Brain microvascular endothelial cell (primary cell): ENCODE results near the gene ZNF521.

Experiments used
- DNase-seq: peaks from one replicate; pipeline ENCODE4 v3.0.0-alpha.2; 2020
- H3K27ac ChIP-seq: fragments of 250-450 bp; sonication (Bioruptor Pico); 2 replicates; pipeline ENCODE4 v1.5.1; 2020; ENCODE audit warnings: mild to moderate bottlenecking, moderate library complexity
- H3K27me3 ChIP-seq: fragments of 250-450 bp; sonication (Bioruptor Pico); replicated peaks from 2 replicates; pipeline ENCODE4 v1.5.1; 2020; ENCODE audit warnings: mild to moderate bottlenecking
- H3K36me3 ChIP-seq: fragments of 250-450 bp; sonication (Bioruptor Pico); replicated peaks from 2 replicates; pipeline ENCODE4 v1.5.1; 2020; ENCODE audit warnings: mild to moderate bottlenecking
- H3K4me3 ChIP-seq: 2 replicates; pipeline ENCODE4 v1.5.1; 2011; ENCODE audit warnings: low read depth, mild to moderate bottlenecking, control low read depth, low read length, moderate library complexity
- in situ Hi-C: cut with HindIII; loops from 2 replicates; pipeline ENCODE4 v1.10.0; 2017; ENCODE audit warnings: low sequenced_read_pairs, low pct_ligation_motif_present
- TF ChIP-seq, protein P1 (sequence below): IDR thresholded peaks from 2 replicates; pipeline ENCODE4 v1.5.1; 2011; ENCODE audit warnings: low read depth, mild to moderate bottlenecking, moderate library complexity, low read length, control low read depth, inconsistent platforms; ENCODE audit errors: missing control alignments

Gene ZNF521

DNA sequence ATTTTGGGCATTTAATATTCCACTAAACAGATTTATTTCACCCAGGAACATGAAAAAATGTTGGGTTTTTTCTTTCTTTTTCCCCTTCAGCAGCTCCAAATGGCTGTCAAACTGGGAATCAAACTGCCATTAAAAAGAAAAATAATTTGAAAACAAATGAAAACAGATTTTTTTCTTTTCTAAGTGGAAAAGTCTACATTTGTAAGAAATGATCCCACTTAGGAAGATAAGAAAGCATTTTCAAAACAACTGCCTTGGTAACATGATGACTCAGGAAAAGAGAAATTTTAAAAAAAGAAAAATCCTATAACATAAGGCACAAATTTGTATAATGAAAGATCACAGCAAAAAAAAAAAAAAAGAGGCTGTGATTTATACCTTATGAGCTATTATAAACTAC, 20.0 kb downstream of the ZNF521 start:
- Histone ChIP-seq H3K4me3 (no peak overlapping the region), H3K36me3 (no peaks in the 10 kb centered on the region), H3K27me3 (no peaks in the 10 kb centered on the region), H3K27ac (no peak overlapping the region)
- DNase-seq: no peak
- in situ Hi-C loops: no loop called here
- TF ChIP-seq, protein P1, sequence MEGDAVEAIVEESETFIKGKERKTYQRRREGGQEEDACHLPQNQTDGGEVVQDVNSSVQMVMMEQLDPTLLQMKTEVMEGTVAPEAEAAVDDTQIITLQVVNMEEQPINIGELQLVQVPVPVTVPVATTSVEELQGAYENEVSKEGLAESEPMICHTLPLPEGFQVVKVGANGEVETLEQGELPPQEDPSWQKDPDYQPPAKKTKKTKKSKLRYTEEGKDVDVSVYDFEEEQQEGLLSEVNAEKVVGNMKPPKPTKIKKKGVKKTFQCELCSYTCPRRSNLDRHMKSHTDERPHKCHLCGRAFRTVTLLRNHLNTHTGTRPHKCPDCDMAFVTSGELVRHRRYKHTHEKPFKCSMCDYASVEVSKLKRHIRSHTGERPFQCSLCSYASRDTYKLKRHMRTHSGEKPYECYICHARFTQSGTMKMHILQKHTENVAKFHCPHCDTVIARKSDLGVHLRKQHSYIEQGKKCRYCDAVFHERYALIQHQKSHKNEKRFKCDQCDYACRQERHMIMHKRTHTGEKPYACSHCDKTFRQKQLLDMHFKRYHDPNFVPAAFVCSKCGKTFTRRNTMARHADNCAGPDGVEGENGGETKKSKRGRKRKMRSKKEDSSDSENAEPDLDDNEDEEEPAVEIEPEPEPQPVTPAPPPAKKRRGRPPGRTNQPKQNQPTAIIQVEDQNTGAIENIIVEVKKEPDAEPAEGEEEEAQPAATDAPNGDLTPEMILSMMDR: no peak

DNA sequence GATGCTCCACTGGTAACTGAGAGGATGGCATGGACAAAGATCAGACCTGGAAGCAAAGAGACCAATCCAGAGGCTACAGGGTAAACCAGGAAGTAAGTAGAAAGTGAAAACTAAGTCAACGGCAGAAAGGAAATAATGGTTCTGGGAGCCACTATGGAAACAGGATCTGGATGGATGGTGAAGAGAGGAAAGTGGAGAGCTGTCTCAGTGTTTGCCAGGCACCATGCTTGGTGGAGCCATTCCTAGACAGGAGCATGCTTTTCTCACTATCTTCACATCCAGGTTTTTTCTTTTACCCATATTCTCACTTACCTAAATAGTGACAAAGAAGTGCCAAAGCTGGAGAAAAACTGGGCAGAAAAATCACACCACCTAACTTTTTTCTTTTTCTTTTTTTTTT, 22.2 kb downstream of the ZNF521 start:
- no peak overlapping the region for H3K4me3 ChIP-seq
- in situ Hi-C loops: no loop called here
- TF ChIP-seq, protein P1: no peak

DNA sequence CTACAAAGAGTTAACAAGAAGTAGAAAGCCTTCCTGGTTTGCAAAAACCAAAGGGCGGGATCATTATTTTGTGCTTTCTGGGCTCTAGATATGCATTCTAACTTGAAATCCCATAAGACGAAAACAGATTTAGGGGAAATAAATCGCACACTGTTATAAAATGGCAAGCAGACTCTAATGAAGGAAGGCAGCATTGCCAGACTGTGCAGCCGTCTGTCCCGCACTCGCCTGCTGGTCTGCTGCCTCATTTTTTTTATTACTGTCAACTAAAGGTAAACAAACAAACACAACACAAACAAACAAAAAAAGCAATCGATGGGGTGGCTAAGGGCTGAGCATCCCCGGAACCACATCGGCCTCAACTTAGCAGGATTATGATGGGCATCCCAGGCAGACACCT, 24.4 kb downstream of the ZNF521 start:
- Histone ChIP-seq H3K27me3 (no peaks in the 10 kb centered on the region), H3K4me3 (no peak overlapping the region), H3K27ac (no peak overlapping the region), H3K36me3 (no peaks in the 10 kb centered on the region)
- in situ Hi-C loops: no loop called here
- TF ChIP-seq, protein P1: no peak
- no peak for DNase-seq

More for the DNA sequence above, 22.2 kb downstream of the ZNF521 start:
- Histone ChIP-seq H3K27ac (no peak overlapping the region), H3K36me3 (no peaks in the 10 kb centered on the region), H3K27me3 (no peaks in the 10 kb centered on the region)
- DNase-seq: no peak

DNA sequence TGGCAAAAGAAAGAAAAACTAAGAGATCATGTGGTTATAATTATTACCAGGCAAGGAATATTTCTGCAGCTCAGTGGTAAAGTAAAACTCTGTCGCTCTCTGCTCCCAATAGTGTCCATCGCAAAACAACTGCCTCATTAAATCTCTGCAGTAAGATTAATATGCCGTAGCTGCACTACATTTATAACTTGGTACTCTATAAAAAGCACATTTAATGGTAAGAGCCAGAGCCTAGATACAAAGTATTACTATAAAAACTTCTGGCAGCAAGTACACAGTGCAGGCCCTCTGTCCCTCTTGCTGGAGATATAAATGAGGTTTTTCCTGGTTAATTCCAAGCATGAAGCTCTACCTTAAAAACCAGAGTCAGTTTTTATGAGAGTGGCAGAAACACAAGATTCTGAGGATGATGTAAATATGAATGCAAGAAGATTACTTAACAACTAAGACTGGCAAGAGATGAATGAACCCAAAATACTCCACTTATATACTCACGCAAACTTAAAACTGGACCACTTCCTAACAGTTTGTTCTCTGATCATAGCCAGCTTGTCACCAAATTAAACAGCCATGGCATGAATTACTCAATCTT, 25.5 kb downstream of the ZNF521 start:
- no peaks in the 10 kb centered on the region for H3K27me3 ChIP-seq
- H3K36me3 ChIP-seq: no peaks in the 10 kb centered on the region
- no peak for DNase-seq
- H3K27ac ChIP-seq: no peak overlapping the region
- in situ Hi-C loops: no loop called here
- TF ChIP-seq, protein P1: no peak
- H3K4me3 ChIP-seq: no peak overlapping the region

DNA sequence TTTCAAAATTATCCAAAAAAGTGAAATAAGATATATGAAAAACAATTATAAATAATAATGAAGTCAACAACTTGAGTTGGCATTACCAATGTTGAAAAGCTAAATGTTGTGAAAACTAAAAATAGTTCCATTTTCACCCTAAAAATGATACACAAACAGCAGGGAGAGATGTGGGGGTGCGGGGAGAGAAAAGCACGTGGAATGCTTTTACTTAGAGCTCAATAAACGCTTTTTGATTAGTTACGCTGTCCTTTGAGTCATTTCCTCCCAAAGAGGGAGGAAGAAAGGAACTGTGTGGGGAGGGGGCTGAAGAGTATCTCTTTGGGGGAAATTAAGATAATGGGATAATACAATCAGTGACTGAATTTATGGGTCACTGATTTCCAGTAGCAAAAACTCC, 29.2 kb downstream of the ZNF521 start:
- no peaks in the 10 kb centered on the region for H3K36me3 ChIP-seq
- no peak overlapping the region for H3K4me3 ChIP-seq
- no peak overlapping the region for H3K27ac ChIP-seq
- TF ChIP-seq, protein P1: no peak
- DNase-seq: no peak
- H3K27me3 ChIP-seq: no peaks in the 10 kb centered on the region
- in situ Hi-C loops: no loop called here

DNA sequence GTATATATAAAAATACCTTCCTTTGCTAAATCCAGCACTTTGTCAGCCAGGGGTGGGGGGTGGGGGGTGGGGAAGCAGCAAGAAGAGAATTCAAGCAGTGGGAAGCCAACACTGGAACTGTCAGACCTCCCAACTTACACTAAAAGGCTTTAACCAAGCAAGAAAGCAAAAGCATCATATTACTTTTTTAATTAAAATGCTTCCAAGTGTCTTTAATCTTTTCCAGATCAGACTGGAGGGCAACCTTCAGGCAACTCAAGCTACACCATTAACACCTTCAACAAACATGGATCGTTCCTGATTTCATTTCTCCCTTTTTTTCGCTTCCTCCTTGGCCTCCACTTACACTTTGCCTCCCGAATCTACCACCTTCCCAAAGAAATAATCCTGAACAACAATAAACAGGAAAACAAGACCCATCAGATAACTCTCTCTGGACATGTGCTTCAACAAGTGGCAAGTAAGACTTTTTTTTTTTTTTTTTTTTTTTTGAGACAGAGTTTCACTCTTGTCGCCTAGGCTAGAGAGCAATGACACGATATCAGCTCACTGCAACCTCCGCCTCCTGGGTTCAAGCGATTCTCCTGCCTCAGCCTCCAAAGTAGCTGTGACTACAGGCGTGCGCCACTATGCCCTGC, 35.5 kb downstream of the ZNF521 start:
- H3K27me3 ChIP-seq: no peaks in the 10 kb centered on the region
- TF ChIP-seq, protein P1: no peak
- no peak overlapping the region for H3K27ac ChIP-seq
- H3K36me3 ChIP-seq: no peaks in the 10 kb centered on the region
- in situ Hi-C loops: no loop called here
- DNase-seq: no peak
- no peak overlapping the region for H3K4me3 ChIP-seq
